ENCODE measurements around the gene JOSD1.

- TF ChIP-seq LEF1 (IDR thresholded peaks at IDR 0.05; ENCODE audit: borderline replicate concordance) (no peak), FOXA1 (IDR thresholded peaks at IDR 0.05) (no peak), FOXK2 (IDR thresholded peaks at IDR 0.05) (no peak), NFRKB (IDR thresholded peaks at IDR 0.05) (no peak), SP1 (IDR thresholded peaks at IDR 0.05) (no peak), BHLHE40 (IDR thresholded peaks at IDR 0.05; ENCODE audit: borderline replicate concordance) (no peak), TARDBP (IDR thresholded peaks at IDR 0.05) (no peak), ELF4 (IDR thresholded peaks at IDR 0.05) (no peak), PKNOX1 (IDR thresholded peaks at IDR 0.05) (peak; percentile 22; the same call in 1 of the 2 replicates), FOXM1 (IDR thresholded peaks at IDR 0.05; ENCODE audit: borderline replicate concordance) (no peak), CTBP1 (IDR thresholded peaks at IDR 0.05; ENCODE audit: borderline replicate concordance) (no peak), SUZ12 (IDR thresholded peaks at IDR 0.05) (no peak), ZNF384 (IDR thresholded peaks at IDR 0.05) (no peak)
Measured at GRCh38 chr22:38652859-38653258, 47.9 kb downstream of the JOSD1 start.

Data from HEK293T (cell line).